CD4-positive, alpha-beta T cell treated with Interleukin-17A for 4 hours (primary cell): Measurements from ENCODE around the gene GLIS2.

Experiments used
- DNase-seq: peaks from one replicate; pipeline ENCODE4 v3.0.0-alpha.2; 2020; ENCODE audit warnings: mixed read lengths

Gene GLIS2

DNA sequence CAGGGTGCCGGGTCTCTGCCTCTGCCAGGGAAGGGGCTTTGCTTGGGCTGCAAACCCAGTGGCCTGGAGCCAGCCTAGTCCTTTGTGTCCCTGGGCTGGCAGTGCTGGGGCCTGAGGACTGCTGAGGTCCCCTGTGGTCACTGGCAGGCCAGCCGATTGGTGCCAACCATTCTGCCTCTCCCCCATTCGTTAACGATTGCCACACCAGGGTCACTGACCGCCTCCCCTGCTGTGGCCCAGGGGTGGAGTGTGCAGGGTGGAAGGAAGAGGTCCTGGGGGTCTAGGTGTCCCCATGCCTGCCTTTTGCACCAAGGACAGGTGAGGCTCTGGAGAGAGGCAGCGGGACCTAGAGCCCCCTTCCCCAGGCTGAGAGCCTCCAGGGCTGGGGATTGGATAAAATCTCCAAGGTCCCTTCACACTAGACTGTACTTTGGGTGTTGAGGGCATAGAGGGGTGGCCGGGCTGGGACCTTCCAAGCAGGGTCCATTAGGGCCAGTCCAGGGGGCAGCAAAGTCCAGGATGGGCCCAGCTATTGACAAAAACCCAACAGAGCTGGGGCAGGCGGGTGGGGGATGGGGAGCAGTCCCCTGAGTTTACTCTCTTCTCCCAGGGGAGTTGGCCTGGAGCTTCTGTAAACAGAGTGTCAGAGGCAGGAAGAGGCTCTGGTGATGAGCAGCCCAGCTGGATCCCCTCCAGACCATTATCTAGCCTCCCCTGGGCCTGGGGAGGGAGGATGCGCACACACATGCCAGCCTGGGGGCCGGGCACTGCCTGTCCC lies 56.9 kb downstream of the GLIS2 start:
- no peak for DNase-seq

DNA sequence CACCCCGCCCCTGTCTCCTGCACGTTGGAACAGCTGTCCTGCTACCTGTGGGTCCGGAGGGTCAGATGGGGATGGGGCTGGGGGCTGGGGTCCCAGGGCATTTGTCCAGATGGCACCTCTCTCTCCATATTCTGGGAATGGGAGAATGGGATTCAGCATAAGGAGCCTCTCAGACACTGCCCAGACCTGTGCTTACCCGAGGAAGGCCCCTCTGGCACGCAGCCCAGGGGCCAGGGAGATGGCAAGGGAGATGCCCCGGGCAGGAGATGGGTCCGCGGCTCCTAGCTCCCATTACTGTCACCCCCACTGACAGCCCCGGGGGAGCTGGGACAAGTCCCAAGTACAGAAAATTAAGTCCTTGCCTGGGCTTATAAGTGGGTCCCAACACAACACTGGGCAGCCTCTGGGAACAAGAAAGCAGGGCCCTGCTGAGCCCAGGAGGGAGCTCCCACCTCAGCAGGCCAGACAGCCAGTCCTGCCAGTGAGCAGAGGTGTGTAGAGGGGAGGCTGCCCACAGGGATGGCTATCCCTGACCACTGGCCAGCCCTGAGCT lies 57.6 kb downstream of the GLIS2 start:
- no peak for DNase-seq

DNA sequence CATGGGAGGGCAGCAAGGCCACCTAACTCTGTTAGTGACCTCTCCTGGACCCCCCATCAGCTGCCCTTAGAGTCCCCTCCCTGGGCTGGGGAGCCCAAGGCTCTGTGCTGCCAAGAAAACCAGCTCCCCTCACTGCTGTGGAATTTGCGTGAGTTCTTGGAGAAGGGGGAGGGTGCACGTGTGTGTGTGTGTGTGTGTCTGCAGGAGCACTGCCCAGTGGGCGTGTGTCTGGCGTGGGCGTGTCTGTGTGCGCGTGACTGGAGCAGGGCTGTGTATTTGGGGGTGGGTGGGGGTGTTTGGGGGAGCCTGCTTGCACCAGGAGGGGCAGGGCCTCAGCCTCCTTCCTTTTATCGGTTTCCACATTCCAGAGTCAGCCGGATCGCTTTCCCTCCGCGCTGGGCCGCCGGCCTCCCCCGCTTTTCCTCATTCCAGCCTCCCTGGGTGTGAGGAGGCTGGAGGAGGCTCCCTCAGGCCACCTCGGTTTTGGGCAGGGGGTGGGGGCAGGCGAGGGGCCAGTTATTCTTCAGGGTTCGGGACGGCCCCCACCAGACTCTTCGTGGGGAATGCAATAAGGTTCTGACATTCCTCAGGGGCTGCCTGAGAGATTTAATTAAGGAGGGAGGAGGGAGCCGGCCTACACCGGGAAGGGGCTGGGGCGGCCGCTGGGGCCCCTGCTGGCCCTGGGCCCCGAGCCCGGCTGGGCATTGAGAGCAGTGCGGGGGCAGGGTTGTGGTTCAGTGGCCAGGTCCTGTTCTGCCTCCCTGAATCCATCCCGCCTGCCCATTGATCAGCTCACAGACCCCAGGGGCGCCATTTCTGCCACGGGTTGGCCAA lies 58.3 kb downstream of the GLIS2 start:
- no peak for DNase-seq

DNA sequence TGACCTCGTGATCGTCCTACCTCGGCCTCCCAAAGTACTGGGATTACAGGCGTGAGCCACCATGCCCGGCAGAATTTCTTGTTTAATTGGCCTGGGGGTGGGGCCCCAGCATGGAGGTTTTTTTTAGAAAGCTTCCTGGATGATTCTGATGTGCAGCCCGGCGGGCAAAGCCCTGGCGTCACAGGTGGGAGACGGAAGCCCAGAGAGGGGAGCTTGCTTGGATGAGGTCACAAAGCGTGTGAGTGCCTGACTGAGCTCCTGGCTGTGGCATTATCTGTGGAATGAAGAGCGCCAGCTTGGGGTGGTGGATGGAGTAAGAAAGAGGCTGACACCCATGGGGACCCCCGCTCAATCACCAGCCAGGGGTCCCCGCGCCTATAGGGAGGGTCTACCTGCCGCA lies 59.9 kb downstream of the GLIS2 start:
- DNase-seq, result no peak

DNA sequence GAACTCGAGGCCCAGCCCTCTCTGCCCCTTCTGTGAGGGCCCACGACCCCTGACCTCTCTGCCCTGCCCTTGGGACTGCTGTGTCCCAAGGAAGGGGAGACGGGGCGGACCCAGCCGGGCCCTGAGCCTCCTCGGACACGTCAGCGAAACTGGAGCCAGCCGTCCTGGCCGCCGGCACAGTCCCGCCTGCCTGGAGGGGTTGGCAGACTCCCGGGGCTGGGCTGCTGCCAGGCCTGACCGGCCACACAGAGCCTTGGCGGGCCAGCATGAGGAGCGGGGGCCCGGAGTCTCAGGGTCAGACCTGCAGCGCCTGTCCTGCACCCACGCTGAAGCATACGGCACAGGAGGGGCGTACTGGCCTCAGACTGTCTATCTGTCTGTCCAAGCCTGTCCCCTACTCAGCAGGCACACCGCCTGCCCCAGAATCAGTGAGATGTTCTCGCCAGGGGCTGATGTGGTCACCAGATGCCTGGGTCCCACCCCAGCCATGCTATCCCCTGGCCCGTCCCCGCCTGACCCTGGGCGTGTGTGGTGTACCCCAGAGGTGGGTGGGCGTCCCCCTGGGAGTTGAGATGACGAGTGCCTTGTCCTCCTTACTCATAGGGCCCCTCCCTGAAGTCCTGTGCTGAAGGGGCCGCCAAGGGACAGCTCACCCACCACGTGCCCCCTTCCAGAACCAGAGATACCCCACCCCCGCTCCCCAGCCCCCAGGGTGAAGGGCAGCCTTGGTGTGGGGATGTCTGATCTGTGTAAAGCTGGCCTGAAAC lies 60.4 kb downstream of the GLIS2 start:
- DNase-seq, result no peak

DNA sequence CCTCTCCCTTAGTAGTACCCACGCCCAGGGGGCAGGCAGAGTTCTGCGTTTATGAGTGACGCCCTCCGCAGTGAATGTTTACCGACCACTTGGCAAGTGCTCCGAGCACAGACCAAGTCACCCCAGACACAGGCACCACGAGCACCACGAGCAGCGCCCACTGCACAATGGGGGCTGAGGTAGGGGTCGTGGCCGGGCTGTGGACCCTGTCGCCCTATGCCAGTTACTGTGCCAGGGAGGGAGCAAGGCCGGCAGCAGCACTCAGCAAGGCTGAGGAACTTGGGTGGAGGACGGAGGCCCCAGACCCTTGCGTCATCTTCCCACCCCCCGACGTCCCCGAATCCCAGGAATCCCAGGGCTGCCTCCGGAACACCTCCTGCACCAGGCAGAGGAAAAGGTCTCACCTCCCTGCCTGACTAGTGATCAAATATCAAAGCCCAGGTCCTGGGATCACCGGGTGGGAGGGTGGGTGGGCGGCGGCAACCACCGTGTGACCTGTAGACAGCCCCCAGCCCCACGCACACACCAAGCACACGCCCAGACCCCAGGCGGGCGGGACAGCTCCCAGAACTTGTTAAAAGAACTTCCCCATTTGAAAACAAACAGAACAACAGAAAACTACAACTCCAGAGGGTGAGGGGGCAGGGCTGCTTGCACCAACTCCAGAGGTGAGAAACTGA lies 61.2 kb downstream of the GLIS2 start:
- DNase-seq, result no peak

DNA sequence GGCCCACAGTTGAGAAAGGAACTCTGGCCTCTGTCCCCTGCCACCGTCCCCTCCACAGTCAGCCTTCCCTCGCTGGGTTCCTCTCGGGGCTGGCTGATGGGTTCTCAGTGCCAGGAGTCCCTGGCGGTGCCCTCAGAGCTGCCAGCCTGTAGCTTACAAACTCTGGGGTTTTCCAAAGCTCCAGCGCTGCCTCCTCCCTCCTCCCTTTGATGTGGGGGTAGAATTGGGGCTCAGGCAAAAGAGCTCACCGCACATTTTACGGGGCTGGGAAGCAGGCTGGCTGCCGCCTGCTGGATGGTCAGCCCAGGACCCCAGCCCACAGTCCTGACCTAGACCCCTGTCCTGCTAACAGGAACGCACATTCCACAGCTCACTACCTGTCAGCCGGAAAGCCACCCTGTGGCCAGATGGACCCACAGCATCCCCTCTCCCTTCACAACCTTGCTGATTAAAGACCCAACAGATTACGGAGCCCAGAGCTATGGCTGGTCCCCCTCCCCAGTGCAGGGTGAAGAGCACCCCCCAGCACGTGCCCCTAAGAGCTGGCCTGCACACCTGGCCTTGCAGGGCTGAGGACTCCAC lies 61.8 kb downstream of the GLIS2 start:
- no peak for DNase-seq

DNA sequence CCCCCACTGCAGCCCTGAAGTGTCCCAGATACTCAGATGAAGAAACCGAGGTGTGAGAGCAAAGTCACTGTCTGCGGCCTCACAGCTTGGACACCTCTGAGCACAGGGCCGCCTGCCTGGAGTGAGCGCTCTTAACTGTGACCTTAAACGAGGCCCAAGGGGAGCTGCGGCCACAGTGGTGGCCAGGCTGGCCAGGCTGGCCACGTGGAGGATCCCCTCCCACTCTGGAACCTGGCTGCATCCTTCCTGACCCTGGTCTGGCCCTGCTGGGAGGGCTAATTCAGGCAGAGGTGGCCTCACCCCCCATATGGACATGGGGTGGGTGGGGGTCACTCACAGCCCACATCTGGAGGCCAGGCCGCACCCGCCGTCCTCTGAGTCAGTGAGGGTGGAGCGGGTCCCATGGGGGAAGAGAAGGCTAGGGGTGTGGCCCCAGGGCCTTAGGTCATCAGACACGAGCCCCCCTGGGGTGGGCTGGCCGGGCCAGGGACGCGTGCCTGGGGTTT lies 62.3 kb downstream of the GLIS2 start:
- DNase-seq, result no peak

DNA sequence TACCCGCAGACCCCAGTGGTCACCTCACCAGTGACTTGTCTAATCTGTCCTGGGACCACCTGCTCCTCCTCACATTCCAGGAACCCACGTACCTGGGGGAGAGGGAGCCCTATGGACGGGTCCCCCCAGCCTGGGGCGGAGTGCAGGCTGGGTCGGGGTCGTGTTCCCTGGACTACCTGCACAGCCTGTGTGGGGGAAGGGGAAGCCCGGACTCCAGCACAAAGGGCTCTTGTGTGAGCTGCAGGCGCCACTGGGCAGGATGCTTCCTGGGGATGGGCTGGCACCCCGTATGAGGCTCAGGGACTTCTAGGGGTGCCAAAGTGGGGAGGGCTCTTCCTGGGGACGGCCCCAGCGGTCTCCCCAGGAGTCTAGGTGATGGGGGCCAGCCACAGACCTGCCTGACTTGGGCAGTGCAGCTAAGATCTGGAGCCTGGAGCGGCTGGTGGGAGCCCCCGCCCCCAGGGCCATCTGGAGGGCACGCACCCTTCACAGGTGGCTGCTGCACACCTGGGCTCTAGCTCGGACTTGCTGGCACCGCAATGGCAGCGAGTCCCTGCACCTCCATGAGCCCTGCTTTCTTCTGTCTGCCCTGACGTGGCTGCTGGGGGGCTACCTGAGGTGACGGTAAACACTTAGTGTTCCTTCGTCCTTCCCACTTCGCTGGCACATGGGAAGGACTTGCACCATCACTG lies 63.3 kb downstream of the GLIS2 start:
- no peak for DNase-seq

DNA sequence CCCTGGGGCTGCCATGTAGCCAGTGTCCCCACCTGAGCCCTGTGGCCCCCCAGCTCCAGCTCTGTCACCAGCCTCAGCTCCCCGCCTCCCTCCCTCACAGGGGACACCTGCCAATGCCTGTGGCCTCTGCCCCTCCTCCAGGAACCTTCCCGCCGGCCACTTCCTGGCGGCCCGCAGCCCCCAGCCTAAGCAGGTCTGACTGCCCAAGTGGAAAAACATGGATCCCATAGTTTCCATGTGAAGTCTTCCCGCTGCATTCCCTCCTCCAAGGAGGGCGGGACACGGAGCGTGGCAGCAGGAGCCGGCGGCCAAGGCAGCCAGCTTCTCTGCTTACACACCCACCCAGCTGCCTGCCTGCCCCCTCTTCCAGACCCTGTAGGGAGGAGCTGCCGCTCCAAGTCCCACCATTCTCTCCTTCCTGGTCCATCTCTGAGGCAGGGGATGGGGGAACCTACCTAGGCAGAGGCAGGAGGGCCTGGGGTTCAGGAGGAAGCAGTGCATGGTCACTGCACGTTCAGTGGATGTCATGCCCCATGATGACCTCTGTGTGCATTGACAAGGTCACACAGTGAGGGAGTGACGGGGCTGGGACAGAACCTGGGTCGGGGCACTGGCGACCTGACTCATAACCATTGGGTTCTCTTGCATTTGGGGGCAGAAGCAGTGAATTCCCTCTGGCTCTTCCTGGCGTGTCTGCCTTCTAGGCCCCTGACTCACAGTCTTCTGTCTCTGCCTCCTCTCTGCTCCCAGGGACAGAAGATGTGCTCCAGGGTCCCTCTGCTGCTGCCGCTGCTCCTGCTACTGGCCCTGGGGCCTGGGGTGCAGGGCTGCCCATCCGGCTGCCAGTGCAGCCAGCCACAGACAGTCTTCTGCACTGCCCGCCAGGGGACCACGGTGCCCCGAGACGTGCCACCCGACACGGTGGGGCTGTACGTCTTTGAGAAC lies 64.5 kb downstream of the GLIS2 start:
- no peak for DNase-seq

DNA sequence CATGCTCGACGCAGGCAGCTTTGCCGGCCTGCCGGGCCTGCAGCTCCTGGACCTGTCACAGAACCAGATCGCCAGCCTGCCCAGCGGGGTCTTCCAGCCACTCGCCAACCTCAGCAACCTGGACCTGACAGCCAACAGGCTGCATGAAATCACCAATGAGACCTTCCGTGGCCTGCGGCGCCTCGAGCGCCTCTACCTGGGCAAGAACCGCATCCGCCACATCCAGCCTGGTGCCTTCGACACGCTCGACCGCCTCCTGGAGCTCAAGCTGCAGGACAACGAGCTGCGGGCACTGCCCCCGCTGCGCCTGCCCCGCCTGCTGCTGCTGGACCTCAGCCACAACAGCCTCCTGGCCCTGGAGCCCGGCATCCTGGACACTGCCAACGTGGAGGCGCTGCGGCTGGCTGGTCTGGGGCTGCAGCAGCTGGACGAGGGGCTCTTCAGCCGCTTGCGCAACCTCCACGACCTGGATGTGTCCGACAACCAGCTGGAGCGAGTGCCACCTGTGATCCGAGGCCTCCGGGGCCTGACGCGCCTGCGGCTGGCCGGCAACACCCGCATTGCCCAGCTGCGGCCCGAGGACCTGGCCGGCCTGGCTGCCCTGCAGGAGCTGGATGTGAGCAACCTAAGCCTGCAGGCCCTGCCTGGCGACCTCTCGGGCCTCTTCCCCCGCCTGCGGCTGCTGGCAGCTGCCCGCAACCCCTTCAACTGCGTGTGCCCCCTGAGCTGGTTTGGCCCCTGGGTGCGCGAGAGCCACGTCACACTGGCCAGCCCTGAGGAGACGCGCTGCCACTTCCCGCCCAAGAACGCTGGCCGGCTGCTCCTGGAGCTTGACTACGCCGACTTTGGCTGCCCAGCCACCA lies 65.4 kb downstream of the GLIS2 start:
- DNase-seq, result no peak

DNA sequence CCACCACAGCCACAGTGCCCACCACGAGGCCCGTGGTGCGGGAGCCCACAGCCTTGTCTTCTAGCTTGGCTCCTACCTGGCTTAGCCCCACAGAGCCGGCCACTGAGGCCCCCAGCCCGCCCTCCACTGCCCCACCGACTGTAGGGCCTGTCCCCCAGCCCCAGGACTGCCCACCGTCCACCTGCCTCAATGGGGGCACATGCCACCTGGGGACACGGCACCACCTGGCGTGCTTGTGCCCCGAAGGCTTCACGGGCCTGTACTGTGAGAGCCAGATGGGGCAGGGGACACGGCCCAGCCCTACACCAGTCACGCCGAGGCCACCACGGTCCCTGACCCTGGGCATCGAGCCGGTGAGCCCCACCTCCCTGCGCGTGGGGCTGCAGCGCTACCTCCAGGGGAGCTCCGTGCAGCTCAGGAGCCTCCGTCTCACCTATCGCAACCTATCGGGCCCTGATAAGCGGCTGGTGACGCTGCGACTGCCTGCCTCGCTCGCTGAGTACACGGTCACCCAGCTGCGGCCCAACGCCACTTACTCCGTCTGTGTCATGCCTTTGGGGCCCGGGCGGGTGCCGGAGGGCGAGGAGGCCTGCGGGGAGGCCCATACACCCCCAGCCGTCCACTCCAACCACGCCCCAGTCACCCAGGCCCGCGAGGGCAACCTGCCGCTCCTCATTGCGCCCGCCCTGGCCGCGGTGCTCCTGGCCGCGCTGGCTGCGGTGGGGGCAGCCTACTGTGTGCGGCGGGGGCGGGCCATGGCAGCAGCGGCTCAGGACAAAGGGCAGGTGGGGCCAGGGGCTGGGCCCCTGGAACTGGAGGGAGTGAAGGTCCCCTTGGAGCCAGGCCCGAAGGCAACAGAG lies 66.3 kb downstream of the GLIS2 start:
- DNase-seq, result no peak

DNA sequence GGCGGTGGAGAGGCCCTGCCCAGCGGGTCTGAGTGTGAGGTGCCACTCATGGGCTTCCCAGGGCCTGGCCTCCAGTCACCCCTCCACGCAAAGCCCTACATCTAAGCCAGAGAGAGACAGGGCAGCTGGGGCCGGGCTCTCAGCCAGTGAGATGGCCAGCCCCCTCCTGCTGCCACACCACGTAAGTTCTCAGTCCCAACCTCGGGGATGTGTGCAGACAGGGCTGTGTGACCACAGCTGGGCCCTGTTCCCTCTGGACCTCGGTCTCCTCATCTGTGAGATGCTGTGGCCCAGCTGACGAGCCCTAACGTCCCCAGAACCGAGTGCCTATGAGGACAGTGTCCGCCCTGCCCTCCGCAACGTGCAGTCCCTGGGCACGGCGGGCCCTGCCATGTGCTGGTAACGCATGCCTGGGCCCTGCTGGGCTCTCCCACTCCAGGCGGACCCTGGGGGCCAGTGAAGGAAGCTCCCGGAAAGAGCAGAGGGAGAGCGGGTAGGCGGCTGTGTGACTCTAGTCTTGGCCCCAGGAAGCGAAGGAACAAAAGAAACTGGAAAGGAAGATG lies 67.0 kb downstream of the GLIS2 start:
- DNase-seq, result no peak

DNA sequence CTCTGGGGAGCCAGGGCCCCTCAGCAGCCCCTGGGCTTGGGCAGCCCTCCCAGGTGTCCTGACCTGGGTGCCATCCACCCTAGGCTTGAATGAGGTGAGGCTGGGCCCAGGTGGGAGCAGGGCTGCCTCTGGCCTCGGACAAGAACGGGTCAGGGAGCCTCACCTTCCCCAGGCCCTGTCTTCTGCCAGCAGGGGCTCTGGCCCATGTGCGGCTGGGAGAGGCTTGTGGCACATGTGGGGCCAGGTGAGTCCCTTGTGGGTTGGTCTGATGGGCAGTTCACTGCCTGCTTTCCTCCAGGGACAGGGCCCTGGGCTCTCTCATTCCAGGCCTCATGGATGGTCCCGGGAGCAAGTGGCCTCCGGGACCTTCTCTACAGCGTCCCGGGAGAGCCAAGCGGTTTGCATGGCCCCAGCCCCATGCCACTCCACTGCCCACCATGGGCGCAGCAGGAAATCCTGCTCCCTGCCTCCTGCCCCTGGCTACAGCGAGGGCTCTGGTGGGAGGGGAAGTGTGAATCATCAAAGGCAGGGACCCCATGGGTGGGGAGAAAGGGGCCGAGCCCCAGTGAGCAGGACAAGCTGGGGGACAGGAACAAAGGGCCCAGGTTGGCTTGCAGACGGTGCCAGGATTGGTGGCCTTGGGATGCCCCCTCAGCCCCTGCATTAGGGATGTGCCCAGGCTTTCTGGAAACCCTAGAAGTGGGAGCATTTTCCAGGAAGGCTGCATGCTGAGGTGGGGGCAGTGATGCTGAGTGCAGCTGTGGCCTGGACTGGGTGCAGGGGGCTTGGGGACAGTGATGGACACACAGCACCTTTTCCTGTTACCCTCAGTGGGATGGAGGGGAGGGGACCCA lies 68.0 kb downstream of the GLIS2 start:
- DNase-seq, result no peak

DNA sequence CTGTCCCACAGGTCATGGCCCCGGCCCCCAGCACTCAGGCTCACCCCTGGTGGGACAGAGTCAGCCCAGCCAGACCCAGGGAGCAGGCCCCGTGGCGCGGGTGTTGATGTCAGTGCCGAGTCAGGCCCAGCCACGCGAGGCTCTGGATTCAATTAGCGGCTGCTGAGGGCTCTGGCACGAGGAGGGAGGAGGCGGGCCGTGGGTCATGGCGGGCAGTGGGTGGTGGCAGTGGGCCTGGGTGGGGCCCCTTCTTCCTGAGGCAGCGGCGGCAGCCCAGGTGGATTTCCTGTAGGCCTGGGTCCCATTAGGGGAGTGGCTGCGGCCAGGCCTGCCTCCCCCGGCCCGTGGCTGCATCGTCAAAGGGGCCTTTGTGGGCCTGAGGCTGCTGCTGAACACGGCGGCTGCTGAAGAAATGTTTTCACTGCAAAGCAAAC lies 68.7 kb downstream of the GLIS2 start:
- no peak for DNase-seq

DNA sequence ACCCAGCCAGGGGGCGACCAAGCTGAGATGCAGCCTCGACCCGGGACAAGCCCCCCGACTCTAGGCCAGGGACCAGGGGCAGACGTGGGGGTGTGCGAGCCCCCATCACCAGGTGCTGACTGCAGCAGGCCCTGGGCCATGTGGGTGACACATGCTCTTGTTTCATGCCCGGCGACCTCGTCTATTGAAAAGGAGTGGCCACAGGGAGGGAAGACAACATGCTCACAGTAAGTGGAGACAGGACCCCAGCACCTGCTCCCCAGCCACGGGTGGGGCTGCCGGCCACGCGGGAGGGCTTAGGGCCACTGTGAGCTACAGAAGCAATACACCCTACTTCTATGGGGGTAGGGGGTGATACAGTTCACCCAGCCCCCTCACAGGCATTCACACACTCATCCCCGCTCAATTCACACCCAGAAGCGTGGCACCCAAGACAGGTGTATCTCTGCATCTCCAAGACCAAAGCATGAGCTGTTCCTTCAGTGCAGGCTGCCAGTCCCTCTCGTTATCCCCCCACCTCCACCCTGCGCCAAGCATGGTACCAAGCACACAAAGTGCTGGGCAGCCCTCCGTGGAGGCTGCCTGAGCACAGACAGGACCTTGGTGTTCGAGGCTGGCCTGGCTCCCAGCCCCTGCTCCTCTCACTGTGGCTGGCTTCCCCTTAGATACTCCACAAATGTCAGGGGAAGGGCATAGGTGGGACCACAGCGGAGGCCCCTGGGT lies 69.4 kb downstream of the GLIS2 start:
- no peak for DNase-seq
